Astrocyte (in vitro differentiated cells and primary cell): ENCODE data around the gene DAB2. TPM values are rescaled to one million over a fixed set of nuclear protein-coding genes. Genes with fewer than 3 reads are reported as not detected.

ENCODE experiments used
- DNase-seq: peaks from one replicate; pipeline ENCODE4 v3.0.0-alpha.2; 2010; ENCODE audit warnings: low read depth
- FAIRE-seq: peaks from 2 replicates; lab custom pipeline; 2011; peaks lifted over from hg19 to GRCh38; lab: Jason Lieb, UNC
- H2AFZ ChIP-seq: 2 replicates; pipeline ENCODE4 v1.6.0; 2012; ENCODE audit warnings: low read depth, low read length, inconsistent platforms
- H3K27ac ChIP-seq: 2 replicates; pipeline ENCODE4 v1.5.1; 2011; ENCODE audit warnings: low read depth, low read length, inconsistent platforms
- H3K27me3 ChIP-seq: 2 replicates; pipeline ENCODE4 v1.6.0; 2011; ENCODE audit warnings: low read length, inconsistent platforms; ENCODE audit not compliant: insufficient read depth
- H3K36me3 ChIP-seq: 2 replicates; pipeline ENCODE4 v1.5.1; 2011; ENCODE audit warnings: low read length, inconsistent platforms; ENCODE audit not compliant: insufficient read depth
- H3K4me1 ChIP-seq: 2 replicates; pipeline ENCODE4 v1.5.1; 2011; ENCODE audit warnings: low read length, inconsistent platforms; ENCODE audit not compliant: insufficient read depth
- H3K4me2 ChIP-seq: 2 replicates; pipeline ENCODE4 v1.6.0; 2012; ENCODE audit warnings: low read length, inconsistent platforms
- H3K4me3 ChIP-seq: 2 replicates; pipeline ENCODE4 v1.5.1; 2011; ENCODE audit warnings: low read depth, mild to moderate bottlenecking, low read length, inconsistent platforms; ENCODE audit not compliant: insufficient read depth
- H3K79me2 ChIP-seq: 2 replicates; pipeline ENCODE4 v1.6.0; 2012; ENCODE audit warnings: mild to moderate bottlenecking, low read length, inconsistent platforms; ENCODE audit not compliant: insufficient read depth
- H3K9ac ChIP-seq: 2 replicates; pipeline ENCODE4 v1.6.0; 2012; ENCODE audit warnings: mild to moderate bottlenecking, low read length, inconsistent platforms
- H3K9me3 ChIP-seq: 2 replicates; pipeline ENCODE4 v1.5.1; 2012; ENCODE audit warnings: low read depth, mild to moderate bottlenecking, low read length, inconsistent platforms; ENCODE audit not compliant: insufficient read depth
- H4K20me1 ChIP-seq: 2 replicates; pipeline ENCODE4 v1.6.0; 2012; ENCODE audit warnings: low read length, inconsistent platforms; ENCODE audit not compliant: insufficient read depth
- H3K27ac Mint-ChIP-seq: one replicate; pipeline ENCODE4 v1.8.0; 2021; ENCODE audit warnings: mild to moderate bottlenecking, mixed read lengths; ENCODE audit not compliant: unreplicated experiment
- H3K27me3 Mint-ChIP-seq: one replicate; pipeline ENCODE4 v1.8.0; 2021; ENCODE audit warnings: low read depth, mixed read lengths; ENCODE audit not compliant: unreplicated experiment
- H3K36me3 Mint-ChIP-seq: one replicate; pipeline ENCODE4 v1.8.0; 2021; ENCODE audit warnings: low read depth, mixed read lengths; ENCODE audit not compliant: unreplicated experiment
- H3K4me1 Mint-ChIP-seq: one replicate; pipeline ENCODE4 v1.8.0; 2021; ENCODE audit warnings: low read depth, mixed read lengths; ENCODE audit not compliant: unreplicated experiment
- H3K4me3 Mint-ChIP-seq: one replicate; pipeline ENCODE4 v1.8.0; 2021; ENCODE audit warnings: mild to moderate bottlenecking, moderate library complexity, mixed read lengths; ENCODE audit not compliant: unreplicated experiment
- H3K9me3 Mint-ChIP-seq: one replicate; pipeline ENCODE4 v1.8.0; 2021; ENCODE audit warnings: mild to moderate bottlenecking, mixed read lengths; ENCODE audit not compliant: unreplicated experiment
- EZH2 ChIP-seq: IDR thresholded peaks from 2 replicates; pipeline ENCODE4 v1.6.1; 2012; ENCODE audit warnings: mild to moderate bottlenecking, low read length, inconsistent platforms; ENCODE audit not compliant: insufficient read depth
- total RNA-seq: library from RNA; stranded (reverse); gene quantifications from 2 replicates; pipeline ENCODE4 v1.2.1, GENCODE V29; 2021
- TF ChIP-seq, protein P1 (sequence below): IDR thresholded peaks from 2 replicates; pipeline ENCODE4 v1.5.1; 2011; ENCODE audit warnings: low read depth, mild to moderate bottlenecking, inconsistent platforms, low read length, moderate library complexity; ENCODE audit not compliant: insufficient read depth

DAB2 gene
- total RNA-seq, 1 donor from 2014 or later = 84.5 TPM

DNA sequence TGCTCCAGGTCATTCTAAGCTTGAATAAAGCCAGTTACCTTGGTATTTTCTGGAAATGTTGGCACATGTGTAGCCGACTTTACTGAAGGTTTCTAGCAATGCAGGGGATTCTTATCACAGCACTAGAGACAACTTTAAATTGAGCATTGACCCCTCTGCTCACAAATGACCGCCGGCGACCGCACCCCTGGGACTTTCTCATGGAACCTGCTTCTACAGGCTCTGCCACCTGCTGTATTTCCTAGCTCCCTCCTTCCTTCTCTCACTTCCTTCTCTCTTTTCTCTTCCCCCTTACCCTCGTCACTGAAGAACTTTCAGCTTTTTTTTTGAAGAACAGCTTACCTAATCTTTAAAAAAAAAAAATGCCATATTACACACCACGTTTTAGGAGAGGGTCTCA is 30.9 kb upstream of the DAB2 start:
- H3K4me1 Mint-ChIP-seq = peaks cover 11% of the 10 kb centered on the region
- H3K27ac Mint-ChIP-seq = no peak overlapping the region
- no peaks in the 10 kb centered on the region for H3K9me3 ChIP-seq
- DNase-seq = no peak
- no peak for FAIRE-seq
- no peaks in the 10 kb centered on the region for H3K9me3 Mint-ChIP-seq
- no peak overlapping the region for H3K4me2 ChIP-seq
- H2AFZ ChIP-seq = no peak overlapping the region
- H3K4me3 Mint-ChIP-seq = no peak overlapping the region
- H3K27me3 Mint-ChIP-seq = no peaks in the 10 kb centered on the region
- H3K79me2 ChIP-seq = no peaks in the 10 kb centered on the region
- peaks cover 5% of the 10 kb centered on the region for H3K4me1 ChIP-seq
- no peaks in the 10 kb centered on the region for H4K20me1 ChIP-seq
- H3K27me3 ChIP-seq = no peaks in the 10 kb centered on the region
- no peak overlapping the region for H3K27ac ChIP-seq
- no peaks in the 10 kb centered on the region for H3K36me3 Mint-ChIP-seq
- H3K4me3 ChIP-seq = no peak overlapping the region
- TF ChIP-seq EZH2 = no peak
- TF ChIP-seq, protein P1, sequence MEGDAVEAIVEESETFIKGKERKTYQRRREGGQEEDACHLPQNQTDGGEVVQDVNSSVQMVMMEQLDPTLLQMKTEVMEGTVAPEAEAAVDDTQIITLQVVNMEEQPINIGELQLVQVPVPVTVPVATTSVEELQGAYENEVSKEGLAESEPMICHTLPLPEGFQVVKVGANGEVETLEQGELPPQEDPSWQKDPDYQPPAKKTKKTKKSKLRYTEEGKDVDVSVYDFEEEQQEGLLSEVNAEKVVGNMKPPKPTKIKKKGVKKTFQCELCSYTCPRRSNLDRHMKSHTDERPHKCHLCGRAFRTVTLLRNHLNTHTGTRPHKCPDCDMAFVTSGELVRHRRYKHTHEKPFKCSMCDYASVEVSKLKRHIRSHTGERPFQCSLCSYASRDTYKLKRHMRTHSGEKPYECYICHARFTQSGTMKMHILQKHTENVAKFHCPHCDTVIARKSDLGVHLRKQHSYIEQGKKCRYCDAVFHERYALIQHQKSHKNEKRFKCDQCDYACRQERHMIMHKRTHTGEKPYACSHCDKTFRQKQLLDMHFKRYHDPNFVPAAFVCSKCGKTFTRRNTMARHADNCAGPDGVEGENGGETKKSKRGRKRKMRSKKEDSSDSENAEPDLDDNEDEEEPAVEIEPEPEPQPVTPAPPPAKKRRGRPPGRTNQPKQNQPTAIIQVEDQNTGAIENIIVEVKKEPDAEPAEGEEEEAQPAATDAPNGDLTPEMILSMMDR = no peak
- no peak overlapping the region for H3K9ac ChIP-seq
- H3K36me3 ChIP-seq = no peaks in the 10 kb centered on the region

DNA sequence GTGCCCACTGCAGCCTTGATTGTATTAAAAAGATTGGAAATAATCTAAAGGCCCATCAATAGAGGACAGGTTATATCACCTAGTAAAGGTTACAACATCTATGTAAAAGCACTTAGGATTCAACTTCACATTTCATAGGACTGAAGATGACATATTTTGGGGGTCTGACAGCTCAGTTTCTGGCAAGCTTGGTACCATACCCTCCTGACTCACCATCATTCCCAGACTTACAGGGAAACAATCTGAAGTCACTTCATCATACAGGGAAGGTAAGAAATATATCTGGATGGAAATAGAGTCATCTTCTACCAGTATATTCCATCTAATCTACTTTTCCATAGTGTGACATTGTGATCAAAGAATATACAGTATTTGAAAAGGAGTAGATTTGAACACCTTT is 28.8 kb upstream of the DAB2 start:
- peaks cover 11% of the 10 kb centered on the region for H3K4me1 Mint-ChIP-seq
- H3K9me3 ChIP-seq = no peaks in the 10 kb centered on the region
- peaks cover 5% of the 10 kb centered on the region for H3K4me1 ChIP-seq
- no peaks in the 10 kb centered on the region for H3K79me2 ChIP-seq
- H3K4me2 ChIP-seq = no peak overlapping the region
- no peaks in the 10 kb centered on the region for H3K27me3 ChIP-seq
- peak; percentile 54 for DNase-seq
- H3K27ac Mint-ChIP-seq = no peak overlapping the region
- no peak overlapping the region for H2AFZ ChIP-seq
- H3K9ac ChIP-seq = no peak overlapping the region
- H3K4me3 Mint-ChIP-seq = no peak overlapping the region
- H3K27ac ChIP-seq = no peak overlapping the region
- no peaks in the 10 kb centered on the region for H3K9me3 Mint-ChIP-seq
- no peaks in the 10 kb centered on the region for H4K20me1 ChIP-seq
- TF ChIP-seq EZH2 = no peak
- TF ChIP-seq, protein P1 = no peak
- no peak overlapping the region for H3K4me3 ChIP-seq
- no peak for FAIRE-seq
- no peaks in the 10 kb centered on the region for H3K27me3 Mint-ChIP-seq
- no peaks in the 10 kb centered on the region for H3K36me3 ChIP-seq
- H3K36me3 Mint-ChIP-seq = no peaks in the 10 kb centered on the region

DNA sequence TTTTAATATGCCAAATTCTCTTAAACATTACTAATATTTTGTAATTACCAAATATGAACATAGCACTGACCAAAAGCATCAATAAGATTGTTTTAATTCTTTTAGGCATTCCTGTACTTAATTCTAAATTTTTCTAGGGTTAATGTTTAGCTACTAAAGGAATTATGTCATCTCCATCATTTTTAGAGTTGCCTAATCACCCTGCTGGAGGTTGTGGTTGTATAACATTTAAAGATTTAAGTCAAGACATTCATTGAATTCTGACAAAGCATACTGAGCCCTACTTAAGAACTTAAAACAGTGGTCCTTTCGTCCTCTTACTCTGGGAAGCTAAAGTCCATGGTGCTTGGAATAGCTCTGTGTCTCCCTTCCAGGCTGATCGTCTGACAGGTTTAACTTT is 28.1 kb upstream of the DAB2 start:
- DNase-seq (peak; percentile 72), FAIRE-seq (peak; percentile 58)
- TF ChIP-seq EZH2 = no peak
- TF ChIP-seq, protein P1 = no peak
- Mint-ChIP-seq H3K36me3 (no peaks in the 10 kb centered on the region), H3K27me3 (no peaks in the 10 kb centered on the region), H3K4me3 (no peak overlapping the region), H3K4me1 (peaks cover 11% of the 10 kb centered on the region), H3K27ac (peak overlapping the region; percentile 9), H3K9me3 (no peaks in the 10 kb centered on the region)
- H2AFZ ChIP-seq = no peak overlapping the region
- H3K79me2 ChIP-seq = no peaks in the 10 kb centered on the region
- no peaks in the 10 kb centered on the region for H3K9me3 ChIP-seq
- H3K4me1 ChIP-seq = peaks cover 5% of the 10 kb centered on the region
- no peaks in the 10 kb centered on the region for H3K27me3 ChIP-seq
- H3K4me3 ChIP-seq = no peak overlapping the region
- H3K36me3 ChIP-seq = no peaks in the 10 kb centered on the region
- H3K9ac ChIP-seq = no peak overlapping the region
- H3K4me2 ChIP-seq = no peak overlapping the region
- peak overlapping the region; percentile 26 for H3K27ac ChIP-seq
- no peaks in the 10 kb centered on the region for H4K20me1 ChIP-seq
